HG03196 (cell line): Measurements from ENCODE around the gene TMEM205.
A peak's percentile ranks its signal among the peaks of the same experiment; 100 is the strongest.
"Not testable (repeated sequence)": the region's sequence is repeated elsewhere in the genome, so short reads cannot be mapped to it uniquely, and the experiment has no call there.

Experiments used
- ATAC-seq: cut with Tn5 transposase; IDR thresholded peaks from one replicate; pipeline ENCODE4 v1.9.1; 2021; ENCODE audit not compliant: unreplicated experiment

Gene TMEM205

GRCh38 chr19:11340099-11340467 lies 6.0 kb downstream of the TMEM205 start:
- not testable (repeated sequence) for ATAC-seq

- peak; percentile 68 for ATAC-seq
Measured at GRCh38 chr19:11339254-11340098, 6.6 kb downstream of the TMEM205 start, which contains the start of gene RAB3D. RAB3D (minus strand) TSS chr19:11339657; CDS start chr19:11337399, 2,258 bp downstream.

- no peak for ATAC-seq
Measured at GRCh38 chr19:11338569-11339253, 7.4 kb downstream of the TMEM205 start.

DNA sequence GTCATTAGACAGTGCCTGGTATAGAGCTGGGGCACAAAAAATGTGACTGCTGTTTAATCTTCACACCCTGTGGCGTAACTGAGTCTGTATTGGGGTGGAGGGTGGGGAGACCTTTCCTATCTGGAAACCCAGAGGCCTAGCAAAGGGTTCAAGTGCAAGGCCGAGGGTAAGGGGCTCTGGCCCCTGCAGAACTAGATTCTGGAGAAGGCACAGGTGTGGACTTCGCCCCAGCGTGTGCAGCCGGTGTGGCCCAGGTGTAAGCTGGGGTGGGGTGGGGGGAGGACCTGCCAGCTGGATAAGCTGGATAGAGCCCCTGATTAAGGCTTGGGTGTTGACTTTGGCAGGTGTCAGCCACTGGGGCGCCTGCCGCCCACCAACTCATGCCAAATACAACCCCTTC lies 7.9 kb downstream of the TMEM205 start:
- no peak for ATAC-seq

DNA sequence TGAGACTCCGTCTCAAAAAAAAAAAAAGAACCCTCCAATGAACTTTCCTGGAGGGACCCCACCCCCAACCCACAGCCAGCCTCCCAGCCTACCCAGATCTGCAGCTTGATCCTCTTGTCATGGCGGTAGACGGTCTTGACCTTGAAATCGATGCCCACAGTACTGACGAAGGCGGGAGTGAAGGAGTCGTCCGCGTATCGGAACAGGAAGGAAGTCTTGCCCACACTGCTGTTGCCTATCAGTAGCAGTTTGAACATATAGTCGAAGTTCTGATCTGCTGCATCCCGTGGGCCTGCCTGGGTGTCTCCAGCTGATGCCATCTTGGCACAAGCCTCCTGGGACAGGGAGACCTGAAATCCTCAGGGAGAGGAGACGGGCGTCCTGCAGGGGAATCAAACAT lies 9.0 kb downstream of the TMEM205 start:
- ATAC-seq = no peak

DNA sequence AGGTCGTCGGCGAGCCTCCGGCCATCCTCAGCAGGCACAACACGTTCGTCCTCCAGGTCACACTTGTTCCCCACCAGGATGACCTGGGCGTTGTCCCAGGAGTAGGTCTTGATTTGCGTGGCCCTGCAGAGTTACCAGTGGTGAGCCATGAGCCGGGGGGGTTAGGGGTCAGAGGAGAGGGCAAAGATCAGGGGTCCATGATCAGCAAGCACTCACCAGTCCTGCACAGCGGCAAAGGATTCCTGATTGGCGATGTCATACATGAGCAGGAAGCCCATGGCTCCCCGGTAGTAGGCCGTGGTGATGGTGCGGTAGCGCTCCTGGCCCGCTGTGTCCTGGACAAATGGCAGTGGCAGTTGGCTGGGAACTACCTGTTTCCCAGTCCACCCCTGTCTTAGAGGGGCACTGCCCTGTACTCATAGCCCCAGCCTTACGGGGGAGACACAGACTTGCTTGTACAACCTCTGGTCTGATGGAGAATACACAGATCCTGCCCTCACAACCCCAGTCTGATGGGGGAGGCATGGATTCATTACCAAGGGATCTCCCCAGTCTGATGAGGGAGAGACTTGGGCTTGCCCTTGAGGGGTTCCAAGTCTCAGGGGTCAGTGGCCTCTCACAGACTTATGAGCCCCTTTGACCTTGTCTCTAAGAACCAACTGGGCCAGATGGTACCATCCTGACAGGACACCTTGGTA lies 10.5 kb downstream of the TMEM205 start:
- no peak for ATAC-seq

GRCh38 chr19:11333838-11334237 lies 12.2 kb downstream of the TMEM205 start:
- not testable (repeated sequence) for ATAC-seq

- ATAC-seq = no peak
Measured at GRCh38 chr19:11332822-11333221, 13.2 kb downstream of the TMEM205 start.

- no peak for ATAC-seq
Measured at GRCh38 chr19:11331502-11331901, 14.6 kb downstream of the TMEM205 start.

GRCh38 chr19:11330127-11330526 lies 15.9 kb downstream of the TMEM205 start:
- ATAC-seq = no peak

- no peak for ATAC-seq
Measured at GRCh38 chr19:11325544-11325943, 20.5 kb downstream of the TMEM205 start.

- no peak for ATAC-seq
Measured at GRCh38 chr19:11324748-11325389, 21.2 kb downstream of the TMEM205 start.

- ATAC-seq = no peak
Measured at GRCh38 chr19:11324079-11324661, 21.9 kb downstream of the TMEM205 start.

- ATAC-seq = no peak
Measured at GRCh38 chr19:11323601-11324078, 22.4 kb downstream of the TMEM205 start.

GRCh38 chr19:11322269-11323024 lies 23.6 kb downstream of the TMEM205 start:
- ATAC-seq = no peak

- ATAC-seq = no peak
Measured at GRCh38 chr19:11321191-11322126, 24.6 kb downstream of the TMEM205 start.

GRCh38 chr19:11320278-11320995 lies 25.6 kb downstream of the TMEM205 start:
- not testable (repeated sequence) for ATAC-seq

DNA sequence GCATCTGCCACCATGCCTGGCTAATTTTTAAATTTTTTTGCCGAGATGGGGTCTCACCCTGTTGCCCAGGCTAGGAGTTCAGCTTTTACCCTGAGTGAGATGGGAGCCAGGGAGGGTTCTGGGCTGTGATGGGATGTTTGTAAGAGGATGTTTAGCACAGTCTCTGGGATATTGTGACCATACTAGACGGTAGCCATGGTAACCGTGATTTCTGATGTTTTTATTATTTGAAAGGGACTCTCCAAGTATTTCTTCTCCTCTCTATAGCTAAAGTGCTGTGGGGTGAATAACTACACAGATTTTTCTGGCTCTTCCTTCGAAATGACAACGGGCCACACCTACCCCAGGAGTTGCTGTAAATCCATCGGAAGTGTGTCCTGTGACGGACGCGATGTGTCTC lies 39.7 kb downstream of the TMEM205 start:
- ATAC-seq = no peak
